ENCODE results near the gene TRIM65.

Gene TRIM65

DNA sequence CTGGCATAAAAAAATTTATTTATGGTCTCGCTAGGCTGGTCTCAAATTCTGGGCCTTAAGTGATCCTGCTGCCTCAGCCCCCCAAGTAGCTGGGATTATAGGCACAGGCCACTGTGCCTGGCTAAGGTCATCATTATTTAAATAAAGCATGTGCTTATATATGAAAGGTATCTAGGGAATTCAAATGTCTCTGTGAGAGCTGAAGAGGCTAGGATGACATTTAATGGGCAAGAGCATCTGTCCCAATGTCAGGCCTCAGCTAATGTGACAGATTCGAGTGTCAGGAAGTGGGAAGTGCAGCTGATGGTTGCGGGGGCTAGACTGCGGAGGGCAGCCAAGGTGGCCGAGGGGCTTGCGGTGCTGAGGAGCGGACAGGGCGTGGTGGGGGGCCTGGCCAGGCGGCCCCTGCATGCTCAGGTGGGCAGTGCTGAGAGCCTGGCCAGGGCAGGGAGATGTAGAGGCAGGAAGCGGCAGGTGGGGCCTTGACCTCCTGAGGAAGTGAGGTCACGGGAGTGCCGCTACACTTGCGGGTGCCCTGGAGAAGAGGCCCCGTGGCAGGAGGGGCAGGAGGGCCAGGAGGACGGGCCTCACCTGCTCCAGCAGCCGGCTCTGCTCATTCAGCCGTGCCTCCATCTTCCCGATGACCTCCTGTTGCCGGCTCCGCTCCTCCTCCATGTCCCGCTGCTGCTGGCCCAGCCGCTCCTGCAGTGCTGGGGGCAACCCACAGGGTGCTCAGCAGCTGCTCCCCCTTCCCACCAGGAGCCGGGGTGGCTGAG is 20.6 kb upstream of the TRIM65 start:
- DNase-seq, result no peak

- DNase-seq, result no peak
Observed at GRCh38 chr17:75915268-75915667, 18.5 kb upstream of the TRIM65 start.

DNA sequence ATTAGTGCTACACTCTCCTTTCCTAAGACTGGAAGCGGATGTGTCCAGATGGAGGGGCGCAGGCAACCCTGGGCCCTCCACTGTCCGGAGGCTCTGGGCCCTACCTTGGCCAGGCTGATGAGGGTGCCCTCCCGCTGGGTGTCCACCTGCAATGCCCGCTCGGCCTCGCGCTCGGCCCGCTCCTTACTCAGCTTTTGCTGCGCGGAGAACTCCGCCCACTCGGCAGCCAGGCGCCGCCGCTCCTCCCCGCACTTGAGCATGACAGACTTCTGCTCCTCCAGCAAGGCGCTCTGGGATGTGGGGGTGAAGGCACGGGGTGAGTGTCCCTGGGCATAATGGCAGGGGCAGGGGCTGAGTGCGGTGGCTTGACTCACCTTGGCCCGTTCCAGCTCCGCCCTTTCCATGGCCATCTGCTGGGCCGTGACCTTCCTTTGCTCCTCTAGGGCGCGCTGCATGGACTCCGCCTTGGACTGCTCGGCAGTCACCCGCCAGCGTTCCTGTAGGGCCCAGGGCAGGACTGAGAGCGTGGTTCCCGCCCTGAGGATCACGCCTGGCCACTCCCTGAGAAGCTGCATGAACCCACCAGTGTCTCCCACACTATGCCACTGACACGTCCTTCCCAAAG is 18.0 kb upstream of the TRIM65 start:
- DNase-seq, result no peak

- DNase-seq, result no peak
Observed at GRCh38 chr17:75913537-75914210, 16.9 kb upstream of the TRIM65 start.

DNA sequence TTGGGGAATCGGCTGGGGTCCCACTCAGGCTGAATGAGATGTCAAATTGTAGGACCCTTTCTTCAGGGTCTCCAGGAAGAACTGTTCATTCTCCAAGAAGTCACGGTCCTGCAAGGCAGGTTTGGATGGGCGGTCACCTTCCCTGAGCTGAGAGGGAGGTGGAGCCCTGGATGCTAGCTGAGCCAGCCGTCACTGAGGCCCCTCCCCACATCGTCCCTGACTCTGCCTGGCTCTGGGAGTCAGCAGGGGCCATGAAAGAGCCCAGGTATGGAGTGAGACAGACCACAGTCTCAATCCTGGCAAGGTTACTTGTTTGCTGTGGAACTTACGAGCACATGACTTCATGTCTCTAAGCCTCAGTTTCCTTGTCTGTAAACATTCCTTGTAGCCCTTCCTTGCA is 13.9 kb upstream of the TRIM65 start:
- no peak for DNase-seq

DNA sequence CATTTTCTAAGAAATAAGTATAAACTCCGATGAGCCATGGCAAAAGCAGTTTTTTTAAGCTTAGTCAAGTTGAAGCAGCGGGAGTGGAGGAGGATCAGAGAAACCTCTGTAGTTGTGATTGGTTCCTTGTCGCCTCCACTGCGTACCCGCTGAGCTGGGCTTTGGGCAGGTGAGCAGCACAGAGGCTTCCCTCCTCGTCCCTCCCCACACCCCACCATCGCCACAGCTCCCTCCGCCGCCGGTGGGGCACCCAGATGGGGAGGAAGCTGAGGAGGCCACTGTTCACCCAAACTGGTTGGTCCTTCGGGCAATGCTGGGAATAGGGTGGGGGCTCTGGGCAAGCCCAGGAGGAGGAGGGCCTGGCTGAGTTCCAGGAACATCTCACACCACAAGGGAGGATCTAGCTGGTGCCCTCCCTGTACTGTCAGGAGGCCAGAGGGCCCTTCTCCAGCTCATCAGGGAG is 13.1 kb upstream of the TRIM65 start:
- DNase-seq, result no peak

DNA sequence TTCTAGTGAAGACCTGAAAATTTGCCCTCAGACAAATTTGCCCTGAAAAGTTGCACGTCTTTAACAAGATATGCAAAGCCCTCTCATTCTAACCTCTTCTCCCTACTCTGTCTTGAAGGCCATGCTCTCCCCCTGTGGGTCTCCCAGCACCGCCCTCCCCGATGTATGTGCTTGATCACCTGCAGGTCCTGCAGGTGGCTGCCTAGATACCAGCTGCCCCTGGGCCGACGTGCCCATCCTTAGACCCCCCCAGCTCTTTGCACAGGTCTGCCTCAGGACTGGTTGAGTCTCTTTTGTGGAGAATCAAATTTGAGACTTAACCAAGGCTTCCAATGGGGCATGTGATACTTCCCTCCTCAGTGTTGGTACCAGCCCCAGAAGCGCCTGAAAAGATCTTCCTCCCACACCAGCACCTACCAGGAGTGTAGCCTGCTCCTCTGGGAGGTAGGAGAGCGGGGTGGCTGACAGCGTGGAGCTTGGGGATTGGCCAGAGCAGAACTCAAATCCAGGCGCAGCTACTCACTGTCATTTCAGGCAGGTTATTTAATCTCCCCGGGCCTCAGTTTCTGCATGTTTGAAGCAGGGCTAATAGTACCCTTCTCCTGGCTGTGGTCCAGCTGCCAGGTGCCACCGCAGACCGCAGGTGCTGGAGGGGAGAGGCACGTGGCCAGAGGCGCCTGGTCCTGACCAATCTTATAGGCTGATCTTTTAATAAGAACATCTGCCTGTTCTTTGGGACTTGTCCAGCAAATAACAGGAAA is 12.5 kb upstream of the TRIM65 start:
- DNase-seq, result no peak

GRCh38 chr17:75908201-75908600 is 11.4 kb upstream of the TRIM65 start:
- DNase-seq, result no peak

DNA sequence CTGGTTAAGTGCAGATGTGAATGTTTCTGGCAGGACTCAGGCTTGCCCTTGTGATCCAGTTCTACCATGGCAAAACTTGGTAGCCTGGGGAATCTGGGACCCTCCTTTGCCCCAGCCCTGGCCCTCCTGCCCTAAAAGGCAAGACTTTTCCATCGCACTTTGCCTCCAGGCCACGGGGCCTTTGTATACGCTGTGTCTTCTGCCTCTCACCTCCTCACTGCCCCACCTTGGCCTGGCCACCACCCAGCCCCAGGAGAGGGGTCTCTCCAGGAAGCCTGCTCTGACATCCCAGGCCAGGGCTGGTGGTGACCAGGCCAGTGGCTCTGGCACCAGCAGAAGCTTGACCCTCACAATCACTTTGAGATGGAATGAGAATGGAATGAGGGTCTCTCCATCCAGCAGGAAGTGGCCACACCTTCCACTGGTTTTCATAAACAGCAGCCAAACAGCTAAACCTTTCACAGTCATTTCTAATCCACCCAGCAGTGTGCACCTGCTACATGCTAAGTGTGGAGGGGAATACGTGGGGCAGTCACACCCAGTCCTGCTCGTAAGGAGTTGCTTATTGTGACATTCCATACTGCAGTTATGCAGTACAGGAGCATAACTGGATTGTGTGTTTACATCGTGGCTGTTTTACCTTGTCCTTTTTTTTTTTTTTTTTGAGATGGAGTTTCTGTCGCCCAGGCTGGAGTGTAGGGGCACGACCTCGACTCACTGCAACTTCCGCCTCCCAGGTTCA is 9.6 kb upstream of the TRIM65 start:
- DNase-seq, result no peak

GRCh38 chr17:75904749-75905521 is 8.2 kb upstream of the TRIM65 start, which contains the start of gene MRPL38:
Gene MRPL38 (minus strand): TSS chr17:75904884. CDS start chr17:75904875, 9 bp downstream.
- peak; percentile 97 for DNase-seq

- no peak for DNase-seq
Observed at GRCh38 chr17:75902406-75902805, 5.7 kb upstream of the TRIM65 start.

DNA sequence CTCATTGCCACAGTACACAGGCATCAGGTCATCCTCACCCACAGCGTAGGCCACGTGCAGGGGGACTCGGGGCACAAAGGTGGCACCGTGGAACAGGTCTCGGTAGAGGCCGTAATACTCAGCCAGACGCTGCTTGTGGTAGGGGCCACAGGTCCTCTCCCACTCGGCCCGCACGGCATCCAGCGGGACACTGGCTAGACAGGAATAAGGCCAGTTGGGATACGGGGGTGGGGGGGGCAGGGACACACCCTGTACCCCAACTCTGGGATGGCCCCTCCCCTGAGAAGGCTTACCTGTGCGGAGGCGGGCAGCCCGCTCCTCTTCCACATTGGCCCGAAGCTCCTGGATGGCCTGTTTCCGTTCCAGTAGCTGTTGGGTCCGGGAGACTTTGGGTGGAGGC is 5.0 kb upstream of the TRIM65 start:
- DNase-seq, result no peak

- DNase-seq, result no peak
Observed at GRCh38 chr17:75900691-75901533, 4.2 kb upstream of the TRIM65 start.

- DNase-seq, result no peak
Observed at GRCh38 chr17:75899767-75900468, 3.2 kb upstream of the TRIM65 start.

GRCh38 chr17:75899353-75899752 is 2.6 kb upstream of the TRIM65 start:
- DNase-seq, result no peak

GRCh38 chr17:75898791-75899190 is 2.0 kb upstream of the TRIM65 start:
- DNase-seq, result no peak

DNA sequence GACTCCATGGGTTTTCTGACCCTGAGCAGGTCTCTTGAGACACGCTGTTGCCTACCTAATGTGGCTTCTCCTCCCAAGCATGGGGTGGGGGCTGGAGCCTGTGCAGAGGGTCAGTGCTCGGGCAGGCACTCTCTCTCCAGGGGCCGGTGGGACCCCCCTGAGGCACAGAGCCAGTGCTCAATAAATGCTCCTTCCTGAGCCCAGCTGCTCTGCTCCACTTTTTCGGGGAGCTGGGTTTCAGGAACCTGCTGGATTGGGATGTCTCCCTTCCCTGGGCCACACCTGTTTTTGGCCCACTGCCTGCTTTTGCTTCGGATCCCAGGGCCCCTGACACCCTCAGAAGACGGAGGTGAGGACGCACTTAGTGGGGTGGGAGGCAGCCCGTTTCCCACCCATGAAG is 1.3 kb upstream of the TRIM65 start:
- no peak for DNase-seq

DNA sequence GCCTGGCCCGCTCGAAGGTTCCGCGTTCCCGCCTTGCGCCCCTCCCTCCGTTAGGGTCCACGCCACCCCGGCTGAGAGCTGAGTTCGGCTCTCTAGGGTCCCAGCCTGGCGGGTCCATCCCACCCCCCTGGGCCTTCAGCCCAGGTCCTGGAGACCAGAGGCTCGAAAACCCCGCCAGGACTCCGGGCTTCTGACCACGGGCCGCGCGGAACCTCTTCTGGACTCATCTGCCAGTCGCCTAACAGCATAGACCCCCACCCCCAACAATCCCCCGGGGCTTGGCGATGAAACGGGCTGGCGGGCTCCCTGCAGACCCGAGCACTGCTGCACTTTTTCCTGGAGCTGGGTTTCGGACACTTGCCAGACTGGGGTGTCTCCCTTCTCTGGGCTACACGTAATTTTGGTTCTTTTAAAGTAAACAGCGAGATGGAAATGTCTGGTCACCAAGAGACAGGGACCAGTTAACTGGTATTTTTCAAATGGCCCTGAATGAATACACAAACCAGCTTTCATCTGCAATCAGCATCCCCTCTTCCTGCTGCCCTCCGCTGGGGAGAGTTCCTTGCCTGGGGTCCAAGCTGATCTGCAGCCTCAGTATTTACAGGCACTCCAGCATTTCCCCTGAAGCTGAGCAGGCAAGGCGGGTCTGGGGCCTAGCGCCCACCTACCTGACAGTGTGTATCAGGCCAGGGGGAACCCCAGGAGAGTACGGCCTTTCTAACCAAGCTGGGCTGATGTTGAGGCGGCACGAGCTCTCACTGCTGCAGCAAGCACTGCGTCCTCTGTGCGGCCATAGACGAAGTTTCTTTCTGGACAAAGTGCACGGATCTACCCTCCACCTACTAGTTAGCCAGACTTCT is 639 bp upstream of the TRIM65 start:
- no peak for DNase-seq
